ENCODE data around the gene ZFP3. TPM values are rescaled to one million over a fixed set of nuclear protein-coding genes. Genes with fewer than 3 reads are reported as not detected.
"Not testable (repeated sequence)": the region's sequence is repeated elsewhere in the genome, so short reads cannot be mapped to it uniquely, and the experiment has no call there.

ZFP3 gene
- total RNA-seq, 4 donors from 2014 or later, result 4.1 to 6.2 (median 5.3) TPM

- peak overlapping the region in 1 of 4 donors; percentile 78 for H3K27ac ChIP-seq (replicated peaks in 1 of 4)
- no peak for TF ChIP-seq EP300 (IDR thresholded peaks at IDR 0.05)
- TF ChIP-seq CTCF (IDR thresholded peaks at IDR 0.05), result no peak
- TF ChIP-seq POLR2AphosphoS5 (IDR thresholded peaks at IDR 0.05), result no peak
- no peak for TF ChIP-seq POLR2A (IDR thresholded peaks at IDR 0.05; ENCODE audit: low read depth)
Observed at GRCh38 chr17:5123343-5124124, 45.3 kb downstream of the ZFP3 start.

GRCh38 chr17:5124125-5124760 lies 46.0 kb downstream of the ZFP3 start:
- H3K27me3 ChIP-seq, result peaks cover 0 to 60% (median 5%) of the 10 kb centered on the region in 4 donors
- DNase-seq (ENCODE audit: extremely low spot score); intact Hi-C loops (cut with DNase I); H3K27ac ChIP-seq (replicated peaks in 1 of 4); H3K4me3 ChIP-seq; H3K36me3 ChIP-seq; H3K9me3 ChIP-seq: not testable (repeated sequence)
- 83% methylated on average over 1 of the region's 5 CpGs for WGBS
- peaks cover 9 to 18% (median 17%) of the 10 kb centered on the region in 4 donors for H3K4me1 ChIP-seq

More at GRCh38 chr17:5123343-5124124, 45.3 kb downstream of the ZFP3 start:
- peaks cover 0 to under 1% (median 0%) of the 10 kb centered on the region in 4 donors for H3K9me3 ChIP-seq
- H3K4me1 ChIP-seq, result peaks cover 9 to 18% (median 17%) of the 10 kb centered on the region in 4 donors
- peak overlapping the region; percentile 56 to 60 (median 58) for H3K4me3 ChIP-seq
- no peak for DNase-seq (ENCODE audit: extremely low spot score)
- H3K36me3 ChIP-seq, result no peaks in the 10 kb centered on the region
- intact Hi-C loops (cut with DNase I), result no loop called here
- peaks cover 0 to 63% (median 5%) of the 10 kb centered on the region in 4 donors for H3K27me3 ChIP-seq
- 67% methylated on average over 28 of the region's 53 CpGs for WGBS

- intact Hi-C loops (cut with DNase I); H3K9me3 ChIP-seq; H3K27ac ChIP-seq (replicated peaks in 1 of 4); DNase-seq (ENCODE audit: extremely low spot score); H3K4me3 ChIP-seq; H3K36me3 ChIP-seq: not testable (repeated sequence)
- 74% methylated on average over 7 of the region's 7 CpGs for WGBS
- H3K4me1 ChIP-seq, result peaks cover 9 to 18% (median 17%) of the 10 kb centered on the region in 4 donors
- peaks cover 0 to 61% (median 5%) of the 10 kb centered on the region in 4 donors for H3K27me3 ChIP-seq
Observed at GRCh38 chr17:5124896-5125295, 46.6 kb downstream of the ZFP3 start.

GRCh38 chr17:5126719-5127488 lies 48.6 kb downstream of the ZFP3 start:
- intact Hi-C loops (cut with DNase I), result no loop called here
- DNase-seq (ENCODE audit: extremely low spot score), result peak; percentile 64
- H3K4me1 ChIP-seq, result peaks cover 9 to 17% (median 17%) of the 10 kb centered on the region in 4 donors
- H3K36me3 ChIP-seq, result no peaks in the 10 kb centered on the region
- no peak for TF ChIP-seq POLR2AphosphoS5 (IDR thresholded peaks at IDR 0.05)
- TF ChIP-seq EP300 (IDR thresholded peaks at IDR 0.05), result no peak
- TF ChIP-seq POLR2A (IDR thresholded peaks at IDR 0.05; ENCODE audit: low read depth), result no peak
- no peak for TF ChIP-seq CTCF (IDR thresholded peaks at IDR 0.05)
- WGBS, result 84% methylated on average over 12 of the region's 17 CpGs
- peaks cover 0 to 52% (median 3%) of the 10 kb centered on the region in 4 donors for H3K27me3 ChIP-seq
- H3K27ac ChIP-seq (replicated peaks in 1 of 4), result no peak overlapping the region
- H3K9me3 ChIP-seq, result no peaks in the 10 kb centered on the region
- H3K4me3 ChIP-seq, result no peak overlapping the region

GRCh38 chr17:5127910-5128309 lies 49.6 kb downstream of the ZFP3 start:
- Histone ChIP-seq H3K4me1 (peaks cover under 1 to 7% (median 7%) of the 10 kb centered on the region in 4 donors), H3K4me3 (no peak overlapping the region), H3K36me3 (no peaks in the 10 kb centered on the region), H3K9me3 (no peaks in the 10 kb centered on the region), H3K27ac (replicated peaks in 1 of 4) (no peak overlapping the region), H3K27me3 (peaks cover 0 to 42% (median 0%) of the 10 kb centered on the region in 4 donors)
- DNase-seq (ENCODE audit: extremely low spot score), result peak; percentile 50
- TF ChIP-seq EP300 (IDR thresholded peaks at IDR 0.05) (no peak), CTCF (IDR thresholded peaks at IDR 0.05) (no peak), POLR2AphosphoS5 (IDR thresholded peaks at IDR 0.05) (no peak), POLR2A (IDR thresholded peaks at IDR 0.05; ENCODE audit: low read depth) (no peak)
- WGBS, result 71% methylated on average over 4 of the region's 4 CpGs
- intact Hi-C loops (cut with DNase I), result no loop called here

GRCh38 chr17:5128387-5128786 lies 50.1 kb downstream of the ZFP3 start:
- 72% methylated on average over 6 of the region's 8 CpGs for WGBS
- intact Hi-C loops (cut with DNase I); H3K4me3 ChIP-seq: not testable (repeated sequence)

More at GRCh38 chr17:5128387-5128786, 50.1 kb downstream of the ZFP3 start:
- not testable (repeated sequence) for H3K27ac ChIP-seq (replicated peaks in 1 of 4); H3K9me3 ChIP-seq; H3K4me1 ChIP-seq; H3K36me3 ChIP-seq; DNase-seq (ENCODE audit: extremely low spot score)
- H3K27me3 ChIP-seq, result peaks cover 0 to 38% (median 0%) of the 10 kb centered on the region in 4 donors
